ENCODE measurements around the gene MAP3K8.
A peak's percentile ranks its signal among the peaks of the same experiment; 100 is the strongest.

Gene MAP3K8

DNA sequence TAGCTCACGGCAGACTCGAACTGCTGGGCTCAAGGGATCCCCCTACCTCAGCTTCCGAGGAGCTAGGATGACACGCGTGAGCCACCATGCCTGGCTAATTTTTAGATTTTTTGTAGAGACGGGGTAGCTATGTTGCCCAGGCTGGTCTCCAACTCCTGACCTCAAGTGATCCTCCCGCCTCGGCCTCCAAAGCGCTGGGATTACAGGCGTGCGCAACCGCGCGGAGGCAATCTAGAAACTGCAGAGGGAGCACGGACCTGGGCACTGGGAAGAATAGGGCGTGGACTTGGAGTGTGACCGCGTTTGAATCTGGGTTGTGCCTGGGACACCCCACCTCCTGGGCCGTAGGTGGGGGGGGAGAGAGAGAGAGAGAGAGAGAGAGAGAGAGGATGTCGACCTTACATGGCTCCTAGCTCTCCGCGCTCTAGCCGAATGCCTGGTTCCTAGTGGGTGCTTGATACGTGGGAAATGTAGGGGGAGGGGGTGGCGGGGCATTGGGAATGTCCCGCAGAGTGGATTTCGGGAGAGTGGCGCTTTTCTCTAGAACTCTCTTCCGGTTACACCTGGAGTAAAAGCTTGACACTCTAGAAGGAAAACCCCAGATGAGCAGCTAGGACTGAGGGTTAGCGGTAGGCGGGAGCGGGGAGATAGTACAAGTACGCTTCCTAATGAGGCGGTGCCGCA, 1.2 kb upstream of the MAP3K8 start:
- peak overlapping the region; percentile 86 for H3K4me3 ChIP-seq (ENCODE audit: low read length)
- TF ChIP-seq, protein P1, sequence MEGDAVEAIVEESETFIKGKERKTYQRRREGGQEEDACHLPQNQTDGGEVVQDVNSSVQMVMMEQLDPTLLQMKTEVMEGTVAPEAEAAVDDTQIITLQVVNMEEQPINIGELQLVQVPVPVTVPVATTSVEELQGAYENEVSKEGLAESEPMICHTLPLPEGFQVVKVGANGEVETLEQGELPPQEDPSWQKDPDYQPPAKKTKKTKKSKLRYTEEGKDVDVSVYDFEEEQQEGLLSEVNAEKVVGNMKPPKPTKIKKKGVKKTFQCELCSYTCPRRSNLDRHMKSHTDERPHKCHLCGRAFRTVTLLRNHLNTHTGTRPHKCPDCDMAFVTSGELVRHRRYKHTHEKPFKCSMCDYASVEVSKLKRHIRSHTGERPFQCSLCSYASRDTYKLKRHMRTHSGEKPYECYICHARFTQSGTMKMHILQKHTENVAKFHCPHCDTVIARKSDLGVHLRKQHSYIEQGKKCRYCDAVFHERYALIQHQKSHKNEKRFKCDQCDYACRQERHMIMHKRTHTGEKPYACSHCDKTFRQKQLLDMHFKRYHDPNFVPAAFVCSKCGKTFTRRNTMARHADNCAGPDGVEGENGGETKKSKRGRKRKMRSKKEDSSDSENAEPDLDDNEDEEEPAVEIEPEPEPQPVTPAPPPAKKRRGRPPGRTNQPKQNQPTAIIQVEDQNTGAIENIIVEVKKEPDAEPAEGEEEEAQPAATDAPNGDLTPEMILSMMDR (conservative IDR thresholded peaks at IDR 0.05; ENCODE audit: low read length): no peak
- DNase-seq (ENCODE audit: low read depth): no peak

DNA sequence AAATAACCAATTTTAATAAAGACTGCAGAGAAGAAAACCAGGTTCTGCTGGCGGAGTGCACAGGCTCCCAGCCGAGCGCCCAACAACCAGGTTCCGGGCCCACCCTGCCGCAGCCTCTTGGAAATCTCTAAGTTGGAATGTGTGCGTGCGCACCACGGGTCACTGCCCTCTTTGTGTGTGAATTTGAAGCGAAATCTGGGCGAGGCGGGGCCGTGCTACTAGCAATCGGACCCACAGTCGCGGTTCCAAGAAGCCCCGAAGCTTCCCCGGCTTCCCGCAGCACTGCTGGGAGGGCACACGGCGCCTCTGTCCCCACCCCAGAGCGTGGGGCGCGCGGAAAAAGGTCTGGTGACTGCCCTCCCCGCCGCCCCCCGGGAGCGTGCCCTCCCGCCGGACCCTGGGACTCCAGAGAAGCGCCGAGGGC, 666 bp upstream of the MAP3K8 start:
- peak; percentile 80 for DNase-seq (ENCODE audit: low read depth)

DNA sequence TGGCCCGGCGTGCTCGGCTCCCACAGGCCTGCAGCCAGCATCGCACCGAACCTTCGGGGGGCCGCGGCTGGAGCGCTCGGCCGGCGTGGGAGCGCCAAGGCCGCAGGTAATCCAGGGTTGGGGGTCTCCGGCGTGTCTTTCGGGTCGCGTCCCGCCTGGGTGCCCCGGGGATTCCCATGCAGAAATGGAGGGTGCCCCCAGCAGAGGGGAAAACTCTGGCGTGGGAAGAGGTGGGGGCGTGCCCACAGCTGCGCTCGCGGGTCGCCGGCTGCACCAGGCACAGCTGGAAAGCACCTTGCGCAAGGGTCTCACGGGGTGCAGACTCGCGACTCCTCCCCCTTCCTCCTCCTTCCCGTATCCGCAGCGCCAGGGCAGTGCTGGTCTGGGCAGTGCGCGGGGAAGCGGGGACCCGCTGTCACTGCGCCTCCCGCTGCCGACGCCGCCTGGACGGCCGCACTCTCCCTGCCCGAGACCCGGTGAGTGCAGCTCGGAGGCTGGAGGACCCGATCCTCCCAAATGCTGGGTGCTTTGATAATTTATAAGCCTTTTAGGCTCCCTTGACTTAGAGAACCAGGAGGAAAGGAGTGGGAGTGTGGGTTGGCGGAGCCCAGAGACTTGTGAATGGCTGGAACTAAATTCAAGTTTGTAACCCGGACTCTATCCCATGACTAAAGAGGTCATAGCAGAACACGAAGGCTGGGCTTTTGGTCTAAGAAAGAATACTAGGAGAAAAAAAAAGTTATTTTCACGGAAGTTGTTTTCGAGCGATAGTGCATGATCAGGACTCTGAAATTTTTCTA, 489 bp downstream of the MAP3K8 start:
- TF ChIP-seq, protein P1 (conservative IDR thresholded peaks at IDR 0.05; ENCODE audit: low read length): no peak
- H3K4me3 ChIP-seq (ENCODE audit: low read length): peak overlapping the region; percentile 86
- peak; percentile 80 for DNase-seq (ENCODE audit: low read depth)

More for the DNA sequence above, 666 bp upstream of the MAP3K8 start:
- H3K4me3 ChIP-seq (ENCODE audit: low read length): peak overlapping the region; percentile 86
- TF ChIP-seq, protein P1 (conservative IDR thresholded peaks at IDR 0.05; ENCODE audit: low read length): no peak

DNA sequence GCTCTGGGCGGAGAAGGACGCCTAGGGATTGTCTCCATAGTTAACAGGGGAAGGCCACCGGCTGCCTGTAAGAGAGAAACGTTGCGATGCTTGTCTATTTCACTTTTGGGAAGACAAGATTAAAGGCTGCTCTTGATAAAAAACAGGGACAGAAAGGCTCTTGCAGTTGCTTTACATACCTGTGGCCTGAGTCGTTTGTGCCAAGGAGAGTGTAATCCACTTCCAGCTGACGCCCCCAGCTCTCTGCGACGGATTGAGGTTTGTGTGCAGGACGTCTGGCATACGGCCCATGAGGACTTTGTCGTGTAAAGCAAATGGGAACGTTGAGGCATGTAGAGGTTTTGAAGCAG, 1.1 kb downstream of the MAP3K8 start:
- H3K4me3 ChIP-seq (ENCODE audit: low read length): peak overlapping the region; percentile 86
- TF ChIP-seq, protein P1 (conservative IDR thresholded peaks at IDR 0.05; ENCODE audit: low read length): no peak
- peak; percentile 67 for DNase-seq (ENCODE audit: low read depth)

DNA sequence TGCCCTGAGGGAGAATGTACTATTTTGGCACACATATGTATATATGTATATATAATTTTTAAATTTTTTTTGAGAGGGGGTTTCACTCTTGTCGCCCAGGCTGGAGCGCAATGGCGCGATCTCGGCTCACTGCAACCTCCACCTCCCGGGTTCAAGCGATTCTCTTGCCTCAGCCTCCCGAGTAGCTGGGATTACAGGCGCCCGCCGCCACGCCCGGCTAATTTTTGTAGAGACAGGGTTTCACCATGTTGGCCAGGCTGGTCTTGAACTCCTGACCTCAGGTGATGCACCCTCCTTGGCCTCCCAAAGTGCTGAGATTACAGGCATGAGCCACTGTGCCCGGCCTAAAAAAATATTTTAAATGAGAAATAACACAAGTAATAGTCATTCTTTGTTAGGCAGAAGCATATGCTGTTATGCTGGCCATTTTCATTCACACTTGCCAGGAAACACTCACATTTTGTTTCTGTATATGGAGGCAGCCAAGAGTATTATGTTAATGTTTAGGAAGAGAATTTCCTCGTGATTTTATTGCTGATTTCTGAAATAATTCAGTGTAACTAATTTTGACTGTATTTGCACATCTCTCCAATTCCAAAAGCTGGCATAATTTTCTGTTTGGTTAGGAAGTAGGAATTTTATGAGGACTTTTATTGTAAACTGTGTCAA, 1.6 kb downstream of the MAP3K8 start:
- H3K4me3 ChIP-seq (ENCODE audit: low read length): peak overlapping the region; percentile 86
- peak; percentile 38 for DNase-seq (ENCODE audit: low read depth)

DNA sequence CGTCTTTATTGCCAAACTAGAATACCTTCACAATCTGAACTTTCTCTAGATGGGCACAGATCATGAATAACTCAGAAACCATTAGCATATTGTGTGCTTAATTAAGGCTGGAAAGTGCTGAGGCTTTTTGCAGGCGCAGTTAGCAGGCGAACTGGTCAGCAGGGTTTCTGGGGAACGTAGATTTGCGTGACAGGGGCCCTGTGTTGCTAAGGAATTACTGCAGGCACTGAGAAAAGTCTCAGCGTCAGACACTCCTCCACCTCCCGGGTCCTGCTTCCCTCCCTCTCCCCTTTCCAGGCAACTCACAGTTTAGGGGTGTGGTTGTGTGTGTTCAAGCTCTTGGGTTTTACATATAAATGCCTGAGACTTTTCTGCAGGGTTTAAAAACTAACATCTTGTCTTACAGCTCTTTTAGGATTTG, 2.2 kb downstream of the MAP3K8 start:
- H3K4me3 ChIP-seq (ENCODE audit: low read length): peak overlapping the region; percentile 86
- peak; percentile 83 for DNase-seq (ENCODE audit: low read depth)
- TF ChIP-seq, protein P1 (conservative IDR thresholded peaks at IDR 0.05; ENCODE audit: low read length): no peak

DNA sequence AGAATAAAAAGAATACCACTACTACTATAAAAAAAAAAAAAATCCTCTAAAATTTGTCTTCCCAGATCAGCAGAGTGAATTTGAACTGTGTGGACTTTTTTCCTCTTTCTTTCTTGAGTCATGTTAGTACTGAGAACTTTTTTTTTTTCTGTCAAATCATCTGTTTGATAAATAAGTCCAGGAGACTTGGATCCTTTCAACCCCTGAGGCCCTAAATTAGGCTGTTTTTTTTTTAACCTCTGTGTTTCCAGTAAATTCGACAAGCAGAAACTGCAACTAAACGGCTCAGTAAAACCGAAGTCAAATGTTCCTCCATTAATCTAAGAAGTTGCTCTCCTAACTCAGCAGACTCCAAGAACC, 2.7 kb downstream of the MAP3K8 start:
- DNase-seq (ENCODE audit: low read depth): no peak
- H3K4me3 ChIP-seq (ENCODE audit: low read length): peak overlapping the region; percentile 86
- TF ChIP-seq, protein P1 (conservative IDR thresholded peaks at IDR 0.05; ENCODE audit: low read length): no peak

Measured in AG10803 (cell line).